ENCODE data around the gene ZNHIT3. TPM values are rescaled to one million over a fixed set of nuclear protein-coding genes. Genes with fewer than 3 reads are reported as not detected.

ZNHIT3 gene
- total RNA-seq, 4 donors from 2014 or later = 29.6 to 56.7 (median 35.2) TPM

- WGBS, 2 donors = 76 to 93% methylated on average over 15 of the region's 15 CpGs
- no peak for TF ChIP-seq POLR2A (IDR thresholded peaks at IDR 0.05)
- no peak for TF ChIP-seq CTCF (IDR thresholded peaks at IDR 0.05)
- peak in 1 of 2 donors; percentile 81 for DNase-seq (ENCODE audit: low spot score in 2 of 2)
- H3K4me3 ChIP-seq (ENCODE audit: low read depth, poor library complexity, severe bottlenecking) = no peak overlapping the region
- intact Hi-C loops (cut with DNase I; ENCODE audit: low total_unique reads) = no loop called here
These were observed 14.3 kb downstream of the ZNHIT3 start for GRCh38 chr17:36500745-36501225.

GRCh38 chr17:36501351-36501750, 14.9 kb downstream of the ZNHIT3 start:
- H3K4me3 ChIP-seq (ENCODE audit: low read depth, poor library complexity, severe bottlenecking) = no peak overlapping the region
- WGBS, 2 donors = 90 to 96% methylated on average over 3 of the region's 3 CpGs
- intact Hi-C loops (cut with DNase I; ENCODE audit: low total_unique reads) = no loop called here
- DNase-seq (ENCODE audit: low spot score in 2 of 2) = peak in 1 of 2 donors; percentile 23
- TF ChIP-seq POLR2A (IDR thresholded peaks at IDR 0.05) (no peak), CTCF (IDR thresholded peaks at IDR 0.05) (no peak)

- peak in 1 of 2 donors; percentile 46 for DNase-seq (ENCODE audit: low spot score in 2 of 2)
- 94% methylated on average over 6 of the region's 6 CpGs for WGBS, 2 donors
- H3K4me3 ChIP-seq (ENCODE audit: low read depth, poor library complexity, severe bottlenecking) = no peak overlapping the region
- no peak for TF ChIP-seq CTCF (IDR thresholded peaks at IDR 0.05)
- intact Hi-C loops (cut with DNase I; ENCODE audit: low total_unique reads) = no loop called here
These were observed 15.5 kb downstream of the ZNHIT3 start for GRCh38 chr17:36501963-36502362.

- DNase-seq (ENCODE audit: low spot score in 2 of 2) = peak in 1 of 2 donors; percentile 46
- intact Hi-C loops (cut with DNase I; ENCODE audit: low total_unique reads) = no loop called here
- WGBS, 2 donors = 96 to 98% methylated on average over 6 to 7 of the region's 7 CpGs
- TF ChIP-seq POLR2A (IDR thresholded peaks at IDR 0.05) = no peak
- no peak for TF ChIP-seq CTCF (IDR thresholded peaks at IDR 0.05)
- no peak overlapping the region for H3K4me3 ChIP-seq (ENCODE audit: low read depth, poor library complexity, severe bottlenecking)
These were observed 17.1 kb downstream of the ZNHIT3 start for GRCh38 chr17:36503456-36504155.

- intact Hi-C loops (cut with DNase I; ENCODE audit: low total_unique reads) = no loop called here
- TF ChIP-seq CTCF (IDR thresholded peaks at IDR 0.05) = no peak
- no peak for TF ChIP-seq POLR2A (IDR thresholded peaks at IDR 0.05)
- no peak overlapping the region for H3K4me3 ChIP-seq (ENCODE audit: low read depth, poor library complexity, severe bottlenecking)
- 98 to 100% methylated on average over 5 of the region's 5 CpGs for WGBS, 2 donors
- peak in 1 of 2 donors; percentile 52 for DNase-seq (ENCODE audit: low spot score in 2 of 2)
These were observed 17.7 kb downstream of the ZNHIT3 start for GRCh38 chr17:36504156-36504545.

GRCh38 chr17:36505171-36505570, 18.7 kb downstream of the ZNHIT3 start:
- TF ChIP-seq POLR2A (IDR thresholded peaks at IDR 0.05) = no peak
- no peak for TF ChIP-seq CTCF (IDR thresholded peaks at IDR 0.05)
- WGBS, 2 donors = 91 to 94% methylated on average over 8 of the region's 8 CpGs
- DNase-seq (ENCODE audit: low spot score in 2 of 2) = peak in 1 of 2 donors; percentile 68
- intact Hi-C loops (cut with DNase I; ENCODE audit: low total_unique reads) = no loop called here
- H3K4me3 ChIP-seq (ENCODE audit: low read depth, poor library complexity, severe bottlenecking) = no peak overlapping the region

Measured in lower leg skin (tissue), 4 donors.